ENCODE measurements around the gene SCAF8.
"Not testable (repeated sequence)": the region's sequence is repeated elsewhere in the genome, so short reads cannot be mapped to it uniquely, and the experiment has no call there.

SCAF8 gene

DNA sequence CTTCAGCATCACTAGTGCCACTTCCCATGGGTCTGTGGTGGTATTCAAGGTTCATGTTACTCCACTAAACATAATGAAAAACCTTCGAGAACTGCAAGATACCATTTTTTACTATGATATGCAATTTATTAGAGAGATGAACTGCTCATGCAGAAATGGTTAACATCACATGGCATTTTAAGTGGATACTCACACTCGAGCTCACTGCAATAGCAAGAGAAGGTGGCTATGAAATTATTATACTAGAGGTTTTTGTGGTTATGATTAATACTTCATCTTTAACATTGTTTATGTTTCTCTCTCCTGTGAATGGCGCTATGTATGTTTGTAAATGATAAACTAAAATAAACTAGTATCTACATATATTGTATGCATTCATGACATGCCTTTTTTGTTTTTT, 35.1 kb downstream of the SCAF8 start:
- Histone ChIP-seq H3K9me2 (replicated peaks; ENCODE audit: insufficient read depth, low read length) (no peaks in the 10 kb centered on the region), H2AFZ (ENCODE audit: low read length) (no peak overlapping the region), H3K36me3 (replicated peaks; ENCODE audit: insufficient read depth, low read length) (no peaks in the 10 kb centered on the region), H3K4me2 (ENCODE audit: low read depth, low read length) (no peak overlapping the region), H4K20me1 (ENCODE audit: insufficient read depth, low read length) (no peaks in the 10 kb centered on the region), H3K27me3 (replicated peaks; ENCODE audit: insufficient read depth, low read length) (no peaks in the 10 kb centered on the region), H3K79me2 (ENCODE audit: low read length) (peaks cover 91% of the 10 kb centered on the region), H3F3A (ENCODE audit: insufficient read depth, low read length) (no peaks in the 10 kb centered on the region), H3K4me3 (ENCODE audit: low read length) (no peak overlapping the region), H3K27ac (ENCODE audit: low read length) (no peak overlapping the region), H3K9ac (ENCODE audit: low read length) (no peak overlapping the region), H3K4me1 (ENCODE audit: low read length) (0 out of 2 replicates have a peak, but pooled peaks cover 8% of the 10 kb centered on the region), H3K9me3 (replicated peaks; ENCODE audit: insufficient read depth, low read length) (no peaks in the 10 kb centered on the region)
- TF ChIP-seq, protein P1, sequence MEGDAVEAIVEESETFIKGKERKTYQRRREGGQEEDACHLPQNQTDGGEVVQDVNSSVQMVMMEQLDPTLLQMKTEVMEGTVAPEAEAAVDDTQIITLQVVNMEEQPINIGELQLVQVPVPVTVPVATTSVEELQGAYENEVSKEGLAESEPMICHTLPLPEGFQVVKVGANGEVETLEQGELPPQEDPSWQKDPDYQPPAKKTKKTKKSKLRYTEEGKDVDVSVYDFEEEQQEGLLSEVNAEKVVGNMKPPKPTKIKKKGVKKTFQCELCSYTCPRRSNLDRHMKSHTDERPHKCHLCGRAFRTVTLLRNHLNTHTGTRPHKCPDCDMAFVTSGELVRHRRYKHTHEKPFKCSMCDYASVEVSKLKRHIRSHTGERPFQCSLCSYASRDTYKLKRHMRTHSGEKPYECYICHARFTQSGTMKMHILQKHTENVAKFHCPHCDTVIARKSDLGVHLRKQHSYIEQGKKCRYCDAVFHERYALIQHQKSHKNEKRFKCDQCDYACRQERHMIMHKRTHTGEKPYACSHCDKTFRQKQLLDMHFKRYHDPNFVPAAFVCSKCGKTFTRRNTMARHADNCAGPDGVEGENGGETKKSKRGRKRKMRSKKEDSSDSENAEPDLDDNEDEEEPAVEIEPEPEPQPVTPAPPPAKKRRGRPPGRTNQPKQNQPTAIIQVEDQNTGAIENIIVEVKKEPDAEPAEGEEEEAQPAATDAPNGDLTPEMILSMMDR (IDR thresholded peaks at IDR 0.05; ENCODE audit: low read length) = no peak
- TF ChIP-seq EZH2 (optimal IDR thresholded peaks at IDR 0.05; ENCODE audit: low read depth, low read length) (no peak), EZH2phosphoT487 (IDR thresholded peaks at IDR 0.05; ENCODE audit: low read length) (no peak)
- DNase-seq = no peak

DNA sequence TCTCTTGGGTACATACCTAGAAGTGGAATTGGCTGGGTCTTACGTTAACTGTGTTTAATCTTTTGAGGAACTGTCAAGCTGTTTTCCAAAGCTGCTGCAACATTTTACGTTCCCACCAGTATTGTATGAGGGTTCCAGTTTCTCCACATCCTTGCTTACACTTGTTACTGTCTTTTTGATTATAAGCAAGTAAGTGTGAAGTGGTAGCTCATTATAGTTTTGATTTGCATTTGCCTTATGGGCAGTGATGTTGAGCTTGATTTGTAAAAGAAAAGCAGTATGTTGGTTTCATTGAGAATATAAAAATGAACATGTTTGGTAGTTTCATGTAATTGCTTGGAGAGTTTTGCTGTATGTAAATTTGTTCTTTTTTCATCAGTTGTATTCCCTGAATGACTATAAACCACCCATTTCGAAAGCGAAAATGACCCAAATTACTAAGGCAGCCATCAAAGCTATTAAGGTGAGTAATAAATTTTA, 40.4 kb downstream of the SCAF8 start:
- Histone ChIP-seq H3K36me3 (replicated peaks; ENCODE audit: insufficient read depth, low read length) (no peaks in the 10 kb centered on the region), H3K9ac (ENCODE audit: low read length) (no peak overlapping the region), H4K20me1 (ENCODE audit: insufficient read depth, low read length) (no peaks in the 10 kb centered on the region), H3K4me3 (ENCODE audit: low read length) (no peak overlapping the region), H3K4me1 (ENCODE audit: low read length) (no peaks in the 10 kb centered on the region), H3K27me3 (replicated peaks; ENCODE audit: insufficient read depth, low read length) (no peaks in the 10 kb centered on the region), H2AFZ (ENCODE audit: low read length) (no peak overlapping the region), H3K4me2 (ENCODE audit: low read depth, low read length) (no peak overlapping the region; the same call in 1 of the 2 replicates), H3K9me3 (replicated peaks; ENCODE audit: insufficient read depth, low read length) (no peaks in the 10 kb centered on the region), H3F3A (ENCODE audit: insufficient read depth, low read length) (no peaks in the 10 kb centered on the region), H3K9me2 (replicated peaks; ENCODE audit: insufficient read depth, low read length) (no peaks in the 10 kb centered on the region), H3K27ac (ENCODE audit: low read length) (no peak overlapping the region), H3K79me2 (ENCODE audit: low read length) (peaks cover 45% of the 10 kb centered on the region)
- no peak for DNase-seq
- TF ChIP-seq EZH2phosphoT487 (IDR thresholded peaks at IDR 0.05; ENCODE audit: low read length) = no peak
- no peak for TF ChIP-seq EZH2 (optimal IDR thresholded peaks at IDR 0.05; ENCODE audit: low read depth, low read length)
- TF ChIP-seq, protein P1 (IDR thresholded peaks at IDR 0.05; ENCODE audit: low read length) = no peak

DNA sequence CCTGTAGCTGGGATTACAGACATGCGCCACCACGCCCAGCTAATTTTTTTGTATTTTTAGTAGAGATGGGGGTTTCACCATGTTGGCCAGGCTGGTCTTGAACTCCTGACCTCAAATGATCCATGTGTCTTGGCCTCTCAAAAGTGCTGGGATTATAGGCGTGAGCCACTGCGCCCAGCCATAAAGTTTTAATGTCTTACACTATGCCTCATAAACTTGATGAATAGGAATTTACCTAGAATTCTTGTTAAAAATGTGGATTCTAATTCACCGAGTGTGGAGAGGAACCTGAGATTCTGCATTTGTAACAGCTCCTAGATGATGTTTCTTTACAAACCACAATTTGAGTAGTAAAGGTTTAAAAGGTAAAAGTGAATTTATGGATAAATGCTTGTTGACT, 45.9 kb downstream of the SCAF8 start:
- H3K27me3 ChIP-seq (replicated peaks; ENCODE audit: insufficient read depth, low read length); DNase-seq; H3K4me1 ChIP-seq (ENCODE audit: low read length); H4K20me1 ChIP-seq (ENCODE audit: insufficient read depth, low read length); H3K36me3 ChIP-seq (replicated peaks; ENCODE audit: insufficient read depth, low read length); H3K9me2 ChIP-seq (replicated peaks; ENCODE audit: insufficient read depth, low read length); H3K9ac ChIP-seq (ENCODE audit: low read length); H3K4me2 ChIP-seq (ENCODE audit: low read depth, low read length); H3K9me3 ChIP-seq (replicated peaks; ENCODE audit: insufficient read depth, low read length); H3F3A ChIP-seq (ENCODE audit: insufficient read depth, low read length); H3K27ac ChIP-seq (ENCODE audit: low read length); H3K4me3 ChIP-seq (ENCODE audit: low read length); H3K79me2 ChIP-seq (ENCODE audit: low read length); H2AFZ ChIP-seq (ENCODE audit: low read length): not testable (repeated sequence)

GRCh38 chr6:154782193-154782592, 49.0 kb downstream of the SCAF8 start:
- Histone ChIP-seq H3F3A (ENCODE audit: insufficient read depth, low read length) (no peaks in the 10 kb centered on the region), H3K9me3 (replicated peaks; ENCODE audit: insufficient read depth, low read length) (no peaks in the 10 kb centered on the region), H3K4me3 (ENCODE audit: low read length) (no peak overlapping the region), H2AFZ (ENCODE audit: low read length) (no peak overlapping the region), H3K4me2 (ENCODE audit: low read depth, low read length) (no peak overlapping the region), H3K4me1 (ENCODE audit: low read length) (no peaks in the 10 kb centered on the region), H3K27ac (ENCODE audit: low read length) (no peak overlapping the region), H3K9ac (ENCODE audit: low read length) (no peak overlapping the region), H3K9me2 (replicated peaks; ENCODE audit: insufficient read depth, low read length) (no peaks in the 10 kb centered on the region), H3K27me3 (replicated peaks; ENCODE audit: insufficient read depth, low read length) (no peaks in the 10 kb centered on the region), H4K20me1 (ENCODE audit: insufficient read depth, low read length) (no peaks in the 10 kb centered on the region), H3K79me2 (ENCODE audit: low read length) (no peaks in the 10 kb centered on the region), H3K36me3 (replicated peaks; ENCODE audit: insufficient read depth, low read length) (no peaks in the 10 kb centered on the region)
- no peak for DNase-seq
- TF ChIP-seq EZH2 (optimal IDR thresholded peaks at IDR 0.05; ENCODE audit: low read depth, low read length) (no peak), EZH2phosphoT487 (IDR thresholded peaks at IDR 0.05; ENCODE audit: low read length) (no peak)
- TF ChIP-seq, protein P1 (IDR thresholded peaks at IDR 0.05; ENCODE audit: low read length) = no peak

All from MM.1S (cell line).